HEK293 (cell line): ENCODE results near the gene GMCL1.

Source experiments
- CTCF ChIA-PET: fragments of 350-600 bp; formaldehyde crosslinking; extraction: SDS; loops from one replicate; lab custom pipeline; 2021; ENCODE audit warnings: antibody characterized with exemption; lab: Yijun Ruan, JAX
- POLR2A ChIA-PET: fragments of 300-600 bp; formaldehyde crosslinking; extraction: SDS; loops from one replicate; lab custom pipeline; 2020; ENCODE audit warnings: antibody characterized with exemption, inconsistent platforms; lab: Yijun Ruan, JAX
- H3K27ac ChIP-seq: fragments of 200-500 bp; sonication (Bioruptor generic); 2 replicates; pipeline ENCODE4 v1.5.1; 2014; ENCODE audit warnings: low read depth, low read length, control low read depth, inconsistent platforms; ENCODE audit errors: extremely low read depth
- H3K36me3 ChIP-seq, 2 experiments: fragments of 200-500 bp in 1 of 2; sonication (Bioruptor generic) in 1 of 2; 1 replicate in 1 of 2; 2 replicates in 1 of 2; pipeline ENCODE4 v1.5.1; 2014 to 2017; ENCODE audit warnings: inconsistent platforms in 2 of 2, low read length in 2 of 2; ENCODE audit not compliant: control insufficient read depth in 2 of 2, insufficient read depth in 1 of 2
- H3K4me1 ChIP-seq: fragments of 200-500 bp; sonication (Bioruptor generic); 2 replicates; pipeline ENCODE4 v1.5.1; 2014; ENCODE audit warnings: mild to moderate bottlenecking, low read length, inconsistent platforms; ENCODE audit not compliant: control insufficient read depth, insufficient read depth
- H3K4me3 ChIP-seq: 2 replicates; pipeline ENCODE4 v1.5.1; 2011; ENCODE audit warnings: low read depth, mild to moderate bottlenecking, control low read depth, low read length, moderate library complexity
- H3K9me3 ChIP-seq: fragments of 200-500 bp; sonication (Bioruptor generic); 2 replicates; pipeline ENCODE4 v1.5.1; 2014; ENCODE audit warnings: low read depth, low read length, inconsistent platforms; ENCODE audit not compliant: control insufficient read depth, insufficient read depth
- GLIS2 ChIP-seq: fragments of 450-650 bp; formaldehyde crosslinking; IDR thresholded peaks from 2 replicates; pipeline ENCODE4 v1.5.1; 2016; ENCODE audit warnings: missing biosample characterization, missing genetic modification characterization
- KLF7 ChIP-seq: fragments of 450-650 bp; formaldehyde crosslinking; IDR thresholded peaks from 2 replicates; pipeline ENCODE4 v1.5.1; 2016; ENCODE audit warnings: missing biosample characterization, missing genetic modification characterization, borderline replicate concordance
- PRDM1 ChIP-seq: fragments of 450-650 bp; formaldehyde crosslinking; IDR thresholded peaks from 2 replicates; pipeline ENCODE4; 2016; ENCODE audit warnings: missing biosample characterization, missing genetic modification characterization
- ZFP3 ChIP-seq: fragments of 450-650 bp; formaldehyde crosslinking; IDR thresholded peaks from 2 replicates; pipeline ENCODE4 v1.5.1; 2016; ENCODE audit warnings: low read depth, missing biosample characterization, missing genetic modification characterization
- ZNF155 ChIP-seq: fragments of 450-650 bp; formaldehyde crosslinking; IDR thresholded peaks from 2 replicates; pipeline ENCODE4 v1.5.1; 2016; ENCODE audit warnings: missing biosample characterization, missing genetic modification characterization
- ZNF2 ChIP-seq: fragments of 450-650 bp; formaldehyde crosslinking; IDR thresholded peaks from 2 replicates; pipeline ENCODE4 v1.5.1; 2016; ENCODE audit warnings: missing biosample characterization, missing genetic modification characterization
- ZNF223 ChIP-seq: fragments of 450-650 bp; formaldehyde crosslinking; IDR thresholded peaks from 2 replicates; pipeline ENCODE4 v1.5.1; 2016; ENCODE audit warnings: missing biosample characterization, missing genetic modification characterization
- ZNF292 ChIP-seq: fragments of 450-650 bp; formaldehyde crosslinking; IDR thresholded peaks from 2 replicates; pipeline ENCODE4 v1.5.1; 2016; ENCODE audit warnings: low read depth, missing biosample characterization, missing genetic modification characterization, borderline replicate concordance
- ZNF449 ChIP-seq: fragments of 450-650 bp; formaldehyde crosslinking; IDR thresholded peaks from 2 replicates; pipeline ENCODE4 v1.5.1; 2017; ENCODE audit warnings: missing biosample characterization, mild to moderate bottlenecking, missing genetic modification characterization, moderate library complexity
- ZNF488 ChIP-seq: fragments of 450-650 bp; formaldehyde crosslinking; IDR thresholded peaks from 2 replicates; pipeline ENCODE4 v1.5.1; 2016; ENCODE audit warnings: missing biosample characterization, missing genetic modification characterization
- ZNF501 ChIP-seq: fragments of 450-650 bp; formaldehyde crosslinking; IDR thresholded peaks from 2 replicates; pipeline ENCODE4 v1.5.1; 2016; ENCODE audit warnings: missing biosample characterization, missing genetic modification characterization
- ZNF510 ChIP-seq: fragments of 450-650 bp; formaldehyde crosslinking; IDR thresholded peaks from 2 replicates; pipeline ENCODE4 v1.5.1; 2018; ENCODE audit warnings: mild to moderate bottlenecking, missing genetic modification characterization, missing biosample characterization; ENCODE audit not compliant: insufficient replicate concordance
- ZNF529 ChIP-seq: fragments of 450-650 bp; formaldehyde crosslinking; IDR thresholded peaks from 2 replicates; pipeline ENCODE4 v1.5.1; 2017; ENCODE audit warnings: missing genetic modification characterization, missing biosample characterization; ENCODE audit not compliant: insufficient replicate concordance
- ZNF548 ChIP-seq: fragments of 450-650 bp; formaldehyde crosslinking; IDR thresholded peaks from 2 replicates; pipeline ENCODE4 v1.5.1; 2016; ENCODE audit warnings: missing biosample characterization, missing genetic modification characterization
- ZNF580 ChIP-seq: fragments of 450-650 bp; formaldehyde crosslinking; IDR thresholded peaks from 2 replicates; pipeline ENCODE4 v1.5.1; 2016; ENCODE audit warnings: missing biosample characterization, missing genetic modification characterization
- ZNF785 ChIP-seq: fragments of 450-650 bp; formaldehyde crosslinking; IDR thresholded peaks from 2 replicates; pipeline ENCODE4 v1.5.1; 2016; ENCODE audit warnings: missing biosample characterization, missing genetic modification characterization
- ZNF837 ChIP-seq: fragments of 450-650 bp; formaldehyde crosslinking; IDR thresholded peaks from 2 replicates; pipeline ENCODE4 v1.5.1; 2016; ENCODE audit warnings: missing biosample characterization, missing genetic modification characterization
- ZXDB ChIP-seq: fragments of 450-650 bp; formaldehyde crosslinking; IDR thresholded peaks from 2 replicates; pipeline ENCODE4 v1.5.1; 2016; ENCODE audit warnings: missing biosample characterization, missing genetic modification characterization

Gene GMCL1

GRCh38 chr2:69916106-69916505 lies 86.6 kb downstream of the GMCL1 start:
- Histone ChIP-seq H3K4me1 (no peaks in the 10 kb centered on the region), H3K27ac (no peak overlapping the region), H3K4me3 (peak overlapping the region; percentile 98), H3K9me3 (no peaks in the 10 kb centered on the region), H3K36me3 (peaks cover 6 to 21% of the 10 kb centered on the region in 2 experiments)
- TF ChIP-seq ZNF155 (tag by site-specific recombination), result no peak
- no peak for TF ChIP-seq KLF7
- no peak for TF ChIP-seq ZNF785 (tag by site-specific recombination)
- no peak for TF ChIP-seq ZNF501 (tag by site-specific recombination)
- TF ChIP-seq ZNF529 (tag by site-specific recombination), result no peak
- TF ChIP-seq ZNF292 (tag by site-specific recombination), result no peak
- POLR2A ChIA-PET, result interaction anchor here (0.5 to 4.3 kb wide), 6 partner anchors 18 to 377 kb away, joined by 3 to 45 read pairs (median 18); partner anchors contain the start of genes C2orf42 and SNRPG
- CTCF ChIA-PET, result interaction anchor here (0.6 to 4.8 kb wide), 6 partner anchors 8 to 387 kb away, joined by 3 to 43 read pairs (median 4); partner anchors contain the start of gene FAM136A

DNA sequence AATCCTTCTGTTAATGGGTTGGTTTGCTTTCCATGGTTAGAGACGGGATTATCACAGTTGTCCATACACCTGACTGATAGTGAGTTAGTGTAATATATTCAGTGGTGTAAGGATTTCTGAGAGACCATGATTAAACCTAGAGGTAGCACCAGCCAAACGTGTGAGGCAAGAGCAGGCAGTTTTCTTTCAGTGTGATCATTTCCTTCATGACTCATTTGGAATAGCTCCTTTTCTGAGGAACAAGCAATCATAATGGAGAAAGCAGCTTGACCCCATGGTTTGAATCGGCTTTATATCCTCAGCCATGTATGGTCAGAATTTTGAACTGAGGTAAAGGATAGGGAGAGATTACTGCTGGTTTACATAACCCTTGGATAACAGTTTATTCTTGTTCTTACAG lies 88.4 kb downstream of the GMCL1 start:
- Histone ChIP-seq H3K36me3 (peaks cover 12 to 25% of the 10 kb centered on the region in 2 experiments), H3K4me3 (no peak overlapping the region), H3K9me3 (no peaks in the 10 kb centered on the region), H3K27ac (no peak overlapping the region), H3K4me1 (no peaks in the 10 kb centered on the region)
- POLR2A ChIA-PET, result no interaction called here
- TF ChIP-seq ZNF449, result no peak
- 0 out of 2 replicates have a peak, but pooled peaks have one; percentile 41 for TF ChIP-seq PRDM1 (tag by site-specific recombination)
- CTCF ChIA-PET, result interaction anchor here (0.6 to 0.9 kb wide), 2 partner anchors 79 to 153 kb away, joined by 3 to 5 read pairs; no protein-coding TSS in a partner anchor

- Histone ChIP-seq H3K36me3 (peaks cover 14 to 25% of the 10 kb centered on the region in 2 experiments), H3K9me3 (no peaks in the 10 kb centered on the region), H3K4me3 (no peak overlapping the region), H3K4me1 (no peaks in the 10 kb centered on the region), H3K27ac (no peak overlapping the region)
- CTCF ChIA-PET, result interaction anchor here (0.6 kb wide), 1 partner anchor 78 kb away, joined by 3 read pairs; no protein-coding TSS in a partner anchor
- no peak for TF ChIP-seq ZFP3 (tag by site-specific recombination)
- TF ChIP-seq ZNF548, result no peak
- no peak for TF ChIP-seq ZNF837 (tag by site-specific recombination)
- no peak for TF ChIP-seq GLIS2 (tag by site-specific recombination)
- TF ChIP-seq ZNF2 (tag by site-specific recombination), result no peak
- TF ChIP-seq ZNF580 (tag by site-specific recombination), result no peak
- no peak for TF ChIP-seq ZNF510 (tag by site-specific recombination)
- TF ChIP-seq ZXDB (tag by site-specific recombination), result no peak
- no peak for TF ChIP-seq ZNF223
- no peak for TF ChIP-seq ZNF488 (tag by site-specific recombination)
- POLR2A ChIA-PET, result no interaction called here
These were observed 88.9 kb downstream of the GMCL1 start for GRCh38 chr2:69918401-69918800.
